Measurements from ENCODE around the gene SLC25A23. TPM values are rescaled to one million over a fixed set of nuclear protein-coding genes. Genes with fewer than 3 reads are reported as not detected.

SLC25A23 gene
- total RNA-seq, 2 experiments from 2014 or later, result 10.5 to 10.8 TPM

- Mint-ChIP-seq H3K27me3 (no peaks in the 10 kb centered on the region), H3K4me3 (no peak overlapping the region), H3K4me1 (ENCODE audit: low read depth) (peaks cover 44% of the 10 kb centered on the region), H3K36me3 (ENCODE audit: low read depth) (peaks cover 21% of the 10 kb centered on the region), H3K9me3 (no peaks in the 10 kb centered on the region), H3K27ac (no peak overlapping the region)
- DNase-seq (no peak), ATAC-seq (ENCODE audit: poor library complexity) (no peak)
- intact Hi-C loops (cut with DNase I, micrococcal nuclease), result no loop called here
- Histone ChIP-seq H3K4me3 (ENCODE audit: low read length) (no peak overlapping the region), H3K36me3 (ENCODE audit: insufficient read depth, low read length) (no peaks in the 10 kb centered on the region), H3K27me3 (ENCODE audit: control insufficient read depth in 1 of 2, insufficient read depth in 2 of 2, low read length in 2 of 2) (no peaks in the 10 kb centered on the region), H3K9me3 (ENCODE audit: control insufficient read depth in 1 of 2, insufficient read depth in 1 of 2, low read length in 2 of 2) (no peaks in the 10 kb centered on the region), H3K27ac (ENCODE audit: low read depth in 1 of 2, low read length in 2 of 2) (no peak overlapping the region), H3K4me1 (ENCODE audit: insufficient read depth, low read length) (peaks cover 36% of the 10 kb centered on the region)
- POLR2A ChIA-PET, result no interaction called here
- no peak for TF ChIP-seq CTCF (IDR thresholded peaks at IDR 0.05)
- CTCF ChIA-PET, result no interaction called here
These were observed 25.2 kb upstream of the SLC25A23 start for GRCh38 chr19:6484831-6485230.

GRCh38 chr19:6484230-6484629 lies 24.6 kb upstream of the SLC25A23 start:
- no peak for TF ChIP-seq CTCF (IDR thresholded peaks at IDR 0.05)
- DNase-seq, result no peak
- intact Hi-C loops (cut with DNase I, micrococcal nuclease), result no loop called here
- CTCF ChIA-PET, result no interaction called here
- H3K27ac Mint-ChIP-seq, result peak overlapping the region; percentile 98
- Histone ChIP-seq H3K4me3 (ENCODE audit: low read length) (no peak overlapping the region), H3K9me3 (ENCODE audit: control insufficient read depth in 1 of 2, insufficient read depth in 1 of 2, low read length in 2 of 2) (no peaks in the 10 kb centered on the region), H3K27ac (ENCODE audit: low read depth in 1 of 2, low read length in 2 of 2) (no peak overlapping the region), H3K4me1 (ENCODE audit: insufficient read depth, low read length) (peaks cover 36% of the 10 kb centered on the region), H3K27me3 (ENCODE audit: control insufficient read depth in 1 of 2, insufficient read depth in 2 of 2, low read length in 2 of 2) (no peaks in the 10 kb centered on the region), H3K36me3 (ENCODE audit: insufficient read depth, low read length) (peaks cover 3% of the 10 kb centered on the region)
- no peak overlapping the region for H3K4me3 Mint-ChIP-seq
- no peak for ATAC-seq (ENCODE audit: poor library complexity)
- peaks cover 21% of the 10 kb centered on the region for H3K36me3 Mint-ChIP-seq (ENCODE audit: low read depth)
- POLR2A ChIA-PET, result no interaction called here
- H3K9me3 Mint-ChIP-seq, result no peaks in the 10 kb centered on the region
- H3K4me1 Mint-ChIP-seq (ENCODE audit: low read depth), result peaks cover 44% of the 10 kb centered on the region
- no peaks in the 10 kb centered on the region for H3K27me3 Mint-ChIP-seq

GRCh38 chr19:6483235-6483634 lies 23.6 kb upstream of the SLC25A23 start:
- CTCF ChIA-PET, result no interaction called here
- Histone ChIP-seq H3K9me3 (ENCODE audit: control insufficient read depth in 1 of 2, insufficient read depth in 1 of 2, low read length in 2 of 2) (no peaks in the 10 kb centered on the region), H3K27ac (ENCODE audit: low read depth in 1 of 2, low read length in 2 of 2) (no peak overlapping the region), H3K4me3 (ENCODE audit: low read length) (no peak overlapping the region), H3K4me1 (ENCODE audit: insufficient read depth, low read length) (peaks cover 42% of the 10 kb centered on the region), H3K36me3 (ENCODE audit: insufficient read depth, low read length) (peaks cover 13% of the 10 kb centered on the region), H3K27me3 (ENCODE audit: control insufficient read depth in 1 of 2, insufficient read depth in 2 of 2, low read length in 2 of 2) (no peaks in the 10 kb centered on the region)
- POLR2A ChIA-PET, result interaction anchor here (1.2 kb wide), 1 partner anchor 59 kb away, joined by 4 read pairs; the partner anchor contains the start of gene KHSRP
- ATAC-seq (ENCODE audit: poor library complexity) (no peak), DNase-seq (no peak)
- H3K36me3 Mint-ChIP-seq (ENCODE audit: low read depth), result peaks cover 21% of the 10 kb centered on the region
- H3K27me3 Mint-ChIP-seq, result no peaks in the 10 kb centered on the region
- no peak for TF ChIP-seq CTCF (IDR thresholded peaks at IDR 0.05)
- intact Hi-C loops (cut with DNase I, micrococcal nuclease), result no loop called here
- no peaks in the 10 kb centered on the region for H3K9me3 Mint-ChIP-seq
- peak overlapping the region; percentile 98 for H3K27ac Mint-ChIP-seq
- peak overlapping the region; percentile 65 for H3K4me3 Mint-ChIP-seq
- peaks cover 46% of the 10 kb centered on the region for H3K4me1 Mint-ChIP-seq (ENCODE audit: low read depth)
